Hematopoietic multipotent progenitor cell (in vitro differentiated cells): ENCODE results near the gene EIF4G1. TPM values are rescaled to one million over a fixed set of nuclear protein-coding genes. Genes with fewer than 3 reads are reported as not detected.

Experiments used
- DNase-seq, 3 donors: peaks; one replicate each; pipeline ENCODE4 v3.0.0-alpha.2; 2011 to 2015; ENCODE audit warnings: low read depth in 2 of 3, low spot score in 2 of 3
- total RNA-seq: library from RNA; depleted of rRNA; stranded (reverse); fragments of >200 nt; gene quantifications from one replicate; pipeline ENCODE4 v1.2.3, GENCODE V29; 2012

EIF4G1 gene
- total RNA-seq, 1 donor, result 184 TPM

DNA sequence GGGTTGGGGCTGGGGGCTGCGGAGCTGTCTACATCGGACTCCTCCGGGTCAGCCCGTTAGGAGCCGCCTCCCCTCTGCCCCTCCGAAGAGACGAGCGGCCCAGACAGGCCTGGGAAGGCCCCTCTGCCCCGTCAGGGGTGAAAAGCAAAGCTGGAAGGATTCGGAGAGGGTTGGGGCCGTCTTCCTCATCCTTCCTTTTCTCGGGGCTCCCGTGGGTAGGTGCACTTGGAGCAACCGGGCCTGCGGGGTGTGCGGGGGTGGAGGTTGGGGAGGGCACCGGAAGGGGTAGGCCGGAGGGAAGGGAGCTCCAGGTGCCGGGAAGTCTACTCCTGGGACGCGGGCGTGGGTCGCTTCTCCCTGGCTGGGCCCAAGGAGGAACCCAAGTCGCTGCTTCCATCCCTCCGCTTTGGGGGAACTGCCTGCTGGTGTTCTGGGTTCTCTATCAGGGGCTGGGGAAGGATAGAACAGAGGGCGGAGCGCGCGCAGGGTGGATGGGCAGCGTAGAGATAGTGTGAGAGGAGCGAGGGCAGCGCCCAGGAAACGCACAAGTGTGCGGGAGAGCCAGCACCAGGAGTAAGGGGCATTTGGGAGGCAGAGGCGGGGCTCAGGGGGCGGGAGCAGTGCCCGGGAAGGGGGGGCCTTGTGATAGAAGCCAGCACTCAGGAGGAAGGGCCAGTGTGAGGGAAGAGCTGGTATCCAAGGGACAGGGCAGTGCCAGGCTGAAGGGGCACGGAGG, 47.7 kb downstream of the EIF4G1 start:
- DNase-seq, result peak; percentile 19 to 43 (median 28)

DNA sequence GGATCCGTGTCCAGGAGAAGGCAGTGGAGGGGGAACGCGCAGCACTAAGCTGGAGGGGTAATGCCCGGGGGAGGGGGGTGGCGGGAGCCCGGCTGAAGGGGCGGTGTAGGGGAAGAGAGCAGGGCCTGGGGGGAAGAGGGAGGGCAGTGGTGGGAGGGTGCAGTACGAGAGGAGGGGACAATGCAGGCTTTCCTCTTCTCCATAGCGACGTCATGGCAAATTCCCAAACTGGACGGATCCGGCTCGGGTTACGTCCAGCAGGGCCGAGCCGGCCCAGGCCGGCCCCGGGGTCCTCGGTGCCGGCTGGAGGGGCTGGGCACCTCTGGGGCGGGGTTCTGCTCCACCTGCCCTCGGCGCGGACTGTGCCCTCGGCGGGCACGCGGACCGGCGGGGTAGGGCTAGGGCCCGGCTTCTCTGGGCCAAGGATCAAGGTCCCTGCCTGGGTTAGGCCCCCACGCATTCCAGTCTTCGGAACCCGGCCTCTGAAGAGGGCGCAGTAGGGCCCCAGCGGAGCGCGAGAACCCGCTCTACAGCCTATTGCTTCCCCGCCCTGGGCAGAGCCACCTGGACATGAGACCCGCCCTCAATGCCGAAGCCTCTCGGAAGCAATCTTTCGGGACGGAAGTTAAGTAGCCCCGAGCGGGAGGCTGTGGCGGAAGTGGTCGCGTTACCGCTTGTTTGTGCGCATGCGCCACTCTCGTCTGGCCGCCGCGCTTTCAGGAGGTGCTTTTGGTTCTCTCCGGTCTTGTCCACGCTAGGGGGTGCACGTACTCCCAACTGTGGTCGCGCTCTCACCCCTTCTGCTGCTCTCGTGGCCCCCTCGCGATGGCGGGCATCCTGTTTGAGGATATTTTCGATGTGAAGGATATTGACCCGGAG, 48.5 kb downstream of the EIF4G1 start:
- DNase-seq, result peak; percentile 85 to 97 (median 96)

DNA sequence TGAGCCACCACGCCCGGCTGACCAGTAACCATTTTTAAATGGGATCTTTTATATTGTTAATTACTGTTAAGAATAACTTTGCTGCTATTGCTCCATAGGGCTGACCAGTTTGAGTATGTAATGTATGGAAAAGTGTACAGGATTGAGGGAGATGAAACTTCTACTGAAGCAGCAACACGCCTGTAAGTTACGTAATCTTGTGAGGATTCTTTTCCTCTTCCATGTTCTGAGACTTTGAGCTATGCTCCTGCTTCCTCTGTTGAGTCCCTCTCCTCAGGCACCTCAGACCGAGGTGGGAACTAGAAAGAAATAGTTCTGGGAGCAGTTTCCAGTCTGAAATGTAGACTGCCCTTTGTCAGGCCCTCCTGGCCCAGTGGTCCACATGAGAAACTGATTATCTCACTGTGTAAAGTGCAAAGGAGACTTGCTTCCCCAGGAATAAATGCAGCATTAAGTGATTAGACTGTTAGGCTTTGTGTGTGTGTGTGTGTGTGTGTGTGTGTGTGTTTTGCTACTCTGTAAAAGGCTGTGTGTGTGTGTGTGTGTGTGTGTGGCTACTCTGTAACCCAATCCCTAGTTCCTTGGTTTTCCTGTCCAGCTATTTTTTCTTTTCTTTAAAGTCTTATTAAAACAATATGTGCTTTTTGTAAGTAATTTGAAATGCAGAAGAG, 52.3 kb downstream of the EIF4G1 start:
- no peak for DNase-seq

DNA sequence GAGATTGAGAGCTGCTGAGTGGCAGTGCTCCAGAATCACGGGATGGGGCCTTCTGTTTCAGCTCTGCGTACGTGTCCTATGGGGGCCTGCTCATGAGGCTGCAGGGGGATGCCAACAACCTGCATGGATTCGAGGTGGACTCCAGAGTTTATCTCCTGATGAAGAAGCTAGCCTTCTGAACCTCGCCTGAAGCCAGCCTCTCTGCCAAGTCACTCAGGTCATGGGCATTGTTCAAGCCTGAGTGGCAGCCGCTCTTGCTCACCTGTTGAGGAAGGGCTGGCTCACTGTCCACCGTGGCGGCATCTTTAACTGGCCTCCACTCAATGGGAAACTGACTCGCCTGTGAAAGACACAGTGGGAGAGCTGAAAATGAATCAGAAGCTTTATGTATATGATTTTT, 53.7 kb downstream of the EIF4G1 start:
- no peak for DNase-seq

DNA sequence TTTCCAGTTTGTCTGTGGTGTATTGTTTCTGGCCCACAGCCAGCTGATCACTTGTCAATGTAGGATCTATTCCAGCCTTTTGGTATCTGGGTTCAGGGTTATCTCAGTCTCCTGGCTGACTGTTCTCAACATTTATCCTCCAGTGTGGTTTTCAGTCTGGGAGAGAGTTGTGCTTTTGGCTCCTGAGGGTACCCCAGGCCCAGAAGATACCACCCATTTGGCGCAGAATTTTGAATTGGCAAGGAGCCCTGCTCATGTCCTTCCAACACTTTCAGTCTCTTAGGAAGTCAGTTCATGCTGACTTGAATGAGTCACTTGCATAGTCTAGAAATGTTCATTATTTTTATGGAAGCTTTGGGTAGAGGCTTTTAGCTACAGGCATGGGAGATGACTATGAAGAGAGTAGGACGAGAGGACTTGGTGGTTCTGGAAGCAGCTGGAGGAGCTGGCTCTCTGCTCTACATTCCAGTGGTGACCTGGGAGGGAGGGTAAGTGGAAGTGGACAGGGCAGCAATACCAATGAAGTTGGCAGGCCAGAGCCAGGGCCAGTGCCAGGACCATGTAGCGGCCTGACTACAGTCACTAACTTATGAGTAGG, 54.3 kb downstream of the EIF4G1 start:
- DNase-seq, result no peak

DNA sequence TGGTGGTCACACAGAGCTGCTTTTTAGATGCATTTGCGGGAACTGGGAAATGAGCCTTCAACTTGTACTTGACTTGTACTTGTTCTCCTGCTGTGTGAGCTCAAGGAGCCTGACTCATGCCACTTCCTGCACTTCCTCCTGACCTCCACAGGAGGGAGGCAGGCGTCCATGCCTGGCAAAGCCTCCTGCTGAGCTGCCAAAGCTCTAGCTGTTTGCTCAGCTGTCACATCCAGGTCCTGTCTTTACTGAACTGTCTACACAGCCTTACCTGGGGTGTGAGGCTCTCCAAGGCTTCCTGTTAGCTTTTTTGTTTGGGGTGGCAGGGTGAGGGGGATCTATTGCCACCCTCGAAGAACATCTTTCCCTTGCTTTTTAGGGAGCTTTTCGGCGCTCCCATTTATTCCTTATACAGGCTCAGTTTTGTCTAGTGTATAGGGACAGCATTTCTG, 57.2 kb downstream of the EIF4G1 start:
- peak in 2 of 3 donors; percentile 82 to 90 for DNase-seq

DNA sequence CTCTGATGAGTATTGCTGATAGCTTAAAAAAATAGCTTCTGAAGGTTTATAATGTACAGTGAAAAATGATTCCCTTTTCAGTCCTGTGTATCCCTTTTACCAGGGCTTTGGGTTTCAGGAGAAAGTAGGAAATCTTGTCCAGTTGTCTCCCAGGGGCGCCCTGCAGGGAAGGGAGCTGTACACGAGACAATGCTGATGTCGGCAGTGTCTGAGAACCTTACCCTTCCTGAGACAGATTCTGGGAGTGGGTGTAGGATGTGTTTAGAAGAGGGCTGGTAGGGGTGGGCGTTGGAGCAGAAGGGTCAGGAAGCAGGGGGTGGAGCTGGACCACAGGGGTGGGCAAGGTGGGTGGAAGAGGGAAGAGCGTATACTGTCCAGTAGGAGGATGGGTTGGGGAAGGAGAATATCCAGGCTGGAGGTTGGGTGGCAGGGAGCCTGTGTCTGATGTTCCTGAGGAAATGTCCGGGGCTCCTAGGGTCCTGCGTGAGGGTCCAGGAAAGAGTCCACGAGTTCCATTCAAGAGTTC, 58.0 kb downstream of the EIF4G1 start:
- DNase-seq, result no peak

DNA sequence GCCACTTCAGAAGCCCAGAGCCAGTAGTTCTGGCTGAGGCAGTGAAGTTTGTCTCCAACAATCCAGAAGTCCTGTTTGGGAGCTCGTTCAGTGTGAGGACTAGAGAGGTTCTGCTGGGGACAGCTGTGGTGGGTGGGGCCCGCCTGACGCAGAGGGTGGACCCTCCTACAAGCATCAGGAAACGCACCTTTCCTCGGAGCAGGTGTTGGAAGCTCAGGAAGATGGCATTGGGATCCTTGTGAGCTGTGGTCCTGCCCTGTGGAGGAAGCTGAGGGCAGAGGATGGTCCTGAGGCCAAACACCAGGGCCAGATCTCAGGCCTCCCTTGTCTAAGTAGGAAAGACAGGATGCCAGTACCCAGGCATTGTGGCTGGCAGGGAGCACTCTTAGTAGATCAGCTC, 58.5 kb downstream of the EIF4G1 start:
- no peak for DNase-seq

DNA sequence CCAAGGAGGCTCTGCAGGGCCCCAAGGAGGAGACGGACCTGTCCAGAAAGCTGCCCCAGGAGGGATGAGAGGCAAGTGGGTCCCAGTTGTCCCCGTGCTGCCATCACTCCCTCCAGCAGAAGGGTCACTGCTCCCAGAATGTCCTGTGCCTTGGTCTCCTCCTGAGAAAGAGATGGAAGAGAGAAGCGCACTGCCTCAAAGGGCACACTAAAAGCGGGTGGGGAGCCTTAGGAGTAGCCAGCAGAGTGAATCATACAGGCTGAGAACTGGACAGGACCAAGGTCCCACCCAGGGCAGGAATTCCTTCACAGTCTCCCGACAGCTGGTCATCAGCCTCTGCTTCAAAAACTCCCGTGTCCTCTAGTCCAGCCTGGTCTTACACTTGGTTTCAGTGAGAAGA, 59.0 kb downstream of the EIF4G1 start:
- no peak for DNase-seq

DNA sequence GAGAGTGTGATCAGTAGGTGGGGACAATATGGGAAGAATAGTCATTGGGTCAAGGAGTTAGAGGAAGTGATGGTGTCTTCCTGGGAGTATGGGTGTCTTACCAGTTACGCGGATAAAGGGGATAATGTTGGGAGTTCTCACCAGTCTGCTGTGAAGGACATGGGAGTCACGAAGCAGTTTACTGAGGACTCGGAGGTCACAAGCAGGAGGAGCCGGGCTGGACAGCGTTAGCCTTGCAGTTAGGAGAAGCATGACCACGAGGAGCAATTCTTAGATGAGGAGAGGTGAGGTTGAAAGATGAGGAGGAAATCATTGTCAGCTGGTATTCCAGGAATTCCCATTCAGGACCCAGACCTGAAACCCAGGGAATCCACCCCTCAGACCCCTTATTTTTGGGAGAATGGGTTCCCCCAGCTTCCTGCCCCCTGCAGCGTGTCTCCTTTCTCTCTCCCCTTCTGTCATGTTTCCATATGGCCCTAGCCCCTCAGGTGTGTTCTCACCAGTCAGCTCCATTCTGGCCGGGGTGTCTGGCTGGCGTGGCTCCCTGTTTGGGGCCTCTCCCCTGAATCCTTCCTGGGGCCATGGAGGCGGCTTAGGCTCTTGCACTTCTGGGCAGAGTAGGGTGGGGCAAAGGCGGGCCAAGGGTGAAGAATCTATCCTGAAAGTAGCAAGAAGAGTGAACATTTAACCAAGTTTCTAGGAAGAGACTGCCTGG, 61.5 kb downstream of the EIF4G1 start:
- no peak for DNase-seq

DNA sequence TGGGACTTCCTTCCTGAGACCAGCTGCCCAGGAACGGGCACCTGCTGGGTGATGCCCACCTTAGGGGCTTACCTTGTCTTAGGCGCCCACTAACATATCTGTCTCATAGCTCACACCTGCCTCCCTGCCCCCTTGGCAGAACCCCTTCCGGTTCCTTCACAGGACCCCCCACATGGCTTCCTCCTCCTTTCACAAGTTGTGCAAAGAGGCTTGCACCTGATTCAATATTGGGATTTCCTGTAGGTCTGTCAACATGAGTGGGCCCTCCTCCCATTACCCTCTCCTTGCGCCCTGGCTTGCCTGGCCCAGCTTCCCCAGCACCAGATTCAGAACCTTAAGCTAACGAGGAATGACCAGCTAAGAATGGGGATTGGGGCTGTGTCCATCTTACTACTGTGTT, 63.0 kb downstream of the EIF4G1 start:
- DNase-seq, result no peak

DNA sequence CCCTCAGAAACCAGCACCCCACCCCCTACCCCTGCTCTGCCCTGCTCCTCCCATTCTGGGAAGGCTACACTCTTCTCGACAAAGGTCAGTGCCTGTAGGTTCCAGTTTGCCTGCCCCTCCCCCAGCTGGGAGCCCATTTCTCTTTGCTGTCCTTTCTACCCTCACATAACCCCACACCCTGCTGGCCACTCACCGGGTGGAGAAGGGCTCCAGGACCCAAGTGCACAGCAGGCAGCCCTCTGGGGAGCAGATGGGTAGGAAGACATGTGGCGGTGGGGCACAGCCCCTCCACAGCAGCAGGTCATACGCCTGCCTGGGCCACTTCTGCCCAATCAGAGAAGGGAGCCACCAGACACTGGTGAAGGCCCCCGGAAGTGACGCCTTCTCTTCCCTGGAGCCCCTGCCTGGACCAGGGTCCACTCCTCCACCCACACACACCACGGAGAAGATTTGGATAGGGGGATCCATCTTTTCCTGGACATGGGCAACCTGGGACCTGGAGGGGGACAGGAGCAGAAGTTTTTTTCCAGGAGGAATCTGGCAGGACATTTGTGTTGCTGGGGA, 63.6 kb downstream of the EIF4G1 start, which contains the start of gene THPO:
THPO (minus strand) TSS at position 326 of the 564 bp plus-strand sequence. CDS start 1,948 bp downstream, outside the sequence.
- no peak for DNase-seq

DNA sequence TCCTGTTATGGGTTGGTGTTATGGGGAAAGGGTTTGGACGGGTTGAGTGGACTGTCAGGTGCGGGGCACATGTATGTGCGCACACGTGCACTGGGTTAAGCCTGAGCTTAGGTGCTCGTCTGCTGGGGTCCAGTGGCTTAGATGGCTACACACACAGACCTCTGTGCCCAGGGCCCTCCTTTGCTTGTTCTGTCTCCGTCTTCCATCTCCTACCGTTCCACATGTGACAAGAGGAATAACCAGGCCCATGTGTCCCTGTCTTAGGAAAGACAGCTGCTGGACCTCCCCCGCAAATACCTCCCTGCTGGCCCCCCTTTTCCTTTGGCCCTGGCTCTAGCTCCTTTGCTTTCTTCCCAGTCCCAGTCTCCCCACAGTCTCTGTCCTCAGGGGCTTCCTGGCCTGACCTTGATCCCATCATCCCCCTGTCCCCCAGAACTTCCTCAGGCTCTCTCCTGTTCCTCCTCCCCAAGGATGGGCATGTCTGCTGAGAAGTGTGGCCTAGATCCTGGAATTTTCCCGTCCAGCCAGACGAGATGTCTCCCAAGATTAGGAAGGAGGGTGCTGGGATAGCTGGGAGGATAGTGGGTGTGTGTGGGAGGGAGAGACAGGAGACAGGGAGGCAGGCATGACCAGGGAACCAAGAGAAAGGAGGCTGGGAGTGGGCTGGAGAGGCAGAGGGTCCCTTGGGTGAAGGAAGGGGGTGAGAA, 64.4 kb downstream of the EIF4G1 start:
- DNase-seq, result no peak

DNA sequence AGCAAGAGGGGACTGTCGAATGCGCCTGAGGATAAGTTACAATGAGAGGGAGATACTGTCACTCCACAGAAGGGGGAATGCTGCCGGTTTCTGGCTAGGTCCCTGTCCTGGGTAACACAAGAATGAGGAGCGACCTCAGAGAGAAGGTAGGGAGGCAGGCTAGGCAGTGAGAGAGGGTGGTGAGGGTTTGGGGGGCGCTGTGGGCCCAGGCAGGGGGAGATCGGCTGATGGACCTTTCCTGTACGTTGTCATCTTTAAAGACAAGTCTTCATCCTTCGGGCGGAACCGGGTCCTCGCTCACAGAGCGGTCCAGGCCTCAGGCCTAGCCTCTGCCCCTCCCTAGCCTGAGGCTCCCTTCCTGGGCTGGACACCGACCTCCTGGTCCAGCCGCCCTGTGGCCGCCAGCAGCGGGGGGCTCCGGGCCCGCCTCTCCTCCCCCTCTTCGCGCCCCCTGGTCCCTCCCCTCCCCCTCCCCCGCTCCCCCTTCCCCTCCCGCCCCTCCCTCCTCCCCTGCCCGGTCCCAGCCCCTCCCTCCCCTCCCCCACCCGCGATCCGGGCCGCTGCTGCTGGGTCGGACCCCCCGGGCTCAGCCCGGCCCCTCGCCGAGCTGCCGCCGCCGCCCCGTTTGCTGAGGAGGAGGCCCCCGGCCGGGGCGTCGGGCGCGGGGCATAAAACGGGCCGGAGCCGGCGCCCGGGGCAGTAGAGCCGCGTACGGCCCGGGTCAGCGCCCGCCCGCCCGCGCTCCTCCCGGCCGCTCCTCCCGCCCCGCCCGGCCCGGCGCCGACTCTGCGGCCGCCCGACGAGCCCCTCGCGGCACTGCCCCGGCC, 65.2 kb downstream of the EIF4G1 start, which contains the start of gene CHRD:
CHRD (plus strand) TSS at position 697 of the 827 bp plus-strand sequence. CDS start 265 bp downstream, outside the sequence.
- DNase-seq, result no peak

DNA sequence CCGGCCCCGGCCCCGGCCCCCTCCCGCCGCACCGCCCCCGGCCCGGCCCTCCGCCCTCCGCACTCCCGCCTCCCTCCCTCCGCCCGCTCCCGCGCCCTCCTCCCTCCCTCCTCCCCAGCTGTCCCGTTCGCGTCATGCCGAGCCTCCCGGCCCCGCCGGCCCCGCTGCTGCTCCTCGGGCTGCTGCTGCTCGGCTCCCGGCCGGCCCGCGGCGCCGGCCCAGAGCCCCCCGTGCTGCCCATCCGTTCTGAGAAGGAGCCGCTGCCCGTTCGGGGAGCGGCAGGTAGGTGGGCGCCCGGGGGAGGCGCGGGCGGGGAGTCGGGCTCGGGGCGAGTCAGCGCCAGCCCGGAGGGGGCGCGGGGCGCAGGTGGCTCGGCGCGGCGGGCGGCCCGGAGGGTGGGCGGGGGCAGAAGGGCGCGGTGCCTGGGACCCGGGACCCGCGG, 65.8 kb downstream of the EIF4G1 start:
- DNase-seq, result peak in 2 of 3 donors; percentile 37 to 45

DNA sequence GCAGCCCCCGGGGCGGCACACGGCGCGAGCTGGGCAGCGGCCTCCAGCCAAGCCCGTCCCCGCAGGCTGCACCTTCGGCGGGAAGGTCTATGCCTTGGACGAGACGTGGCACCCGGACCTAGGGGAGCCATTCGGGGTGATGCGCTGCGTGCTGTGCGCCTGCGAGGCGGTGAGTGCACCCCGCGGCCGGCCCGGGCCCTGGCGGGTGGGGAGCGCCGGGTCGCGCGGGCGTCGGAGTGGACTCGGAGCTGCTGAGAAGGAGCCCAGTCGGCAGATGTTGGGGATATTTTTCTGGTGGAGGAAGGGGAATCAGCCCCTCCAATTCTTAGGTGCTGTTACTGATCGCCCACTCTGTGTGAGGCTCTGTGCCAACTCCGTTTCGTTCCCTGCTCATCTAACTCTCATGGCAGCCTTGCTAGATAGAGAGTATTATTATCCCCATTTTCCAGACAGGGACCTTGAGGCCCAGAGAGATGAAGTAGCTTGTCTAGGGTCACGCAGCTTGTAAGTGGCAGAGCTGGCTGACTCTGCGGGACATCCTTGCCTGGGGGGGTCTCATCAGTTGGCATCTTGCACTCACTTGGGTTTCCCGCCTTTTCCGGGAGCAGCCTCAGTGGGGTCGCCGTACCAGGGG, 66.3 kb downstream of the EIF4G1 start:
- DNase-seq, result no peak
